ENCODE measurements around the gene PCDH17. TPM values are rescaled to one million over a fixed set of nuclear protein-coding genes. Genes with fewer than 3 reads are reported as not detected.

PCDH17 gene
- total RNA-seq, 1 donor from 2014 or later: 40.2 TPM

DNA sequence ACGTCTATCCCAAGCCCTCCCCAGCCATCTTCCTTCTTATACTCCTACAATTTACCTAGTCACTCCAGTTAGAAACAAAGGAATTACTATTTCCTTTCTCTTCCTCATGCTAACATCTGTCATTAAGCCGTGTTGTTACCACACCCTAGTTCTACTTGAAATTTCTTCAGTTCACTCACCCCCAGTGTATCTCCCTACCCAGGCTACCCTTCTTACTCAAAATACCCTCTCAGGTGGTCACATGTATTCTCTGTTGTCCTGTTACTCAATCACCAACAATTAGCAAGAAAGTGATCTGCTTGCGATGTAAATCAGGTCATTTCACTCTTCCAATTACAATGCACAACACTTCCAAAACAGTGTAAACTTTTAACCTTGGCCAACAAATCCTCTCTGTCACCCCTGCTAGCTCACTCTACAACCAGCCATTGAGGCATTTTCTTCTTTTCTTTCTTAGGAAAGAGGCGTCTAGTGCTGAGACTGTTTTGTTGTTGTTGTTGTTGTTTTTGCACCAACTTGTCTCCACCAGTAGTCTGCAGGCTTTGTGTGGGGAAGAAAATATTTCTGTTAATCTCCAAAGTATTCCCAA, 50.7 kb downstream of the PCDH17 start:
- TF ChIP-seq, protein P1, sequence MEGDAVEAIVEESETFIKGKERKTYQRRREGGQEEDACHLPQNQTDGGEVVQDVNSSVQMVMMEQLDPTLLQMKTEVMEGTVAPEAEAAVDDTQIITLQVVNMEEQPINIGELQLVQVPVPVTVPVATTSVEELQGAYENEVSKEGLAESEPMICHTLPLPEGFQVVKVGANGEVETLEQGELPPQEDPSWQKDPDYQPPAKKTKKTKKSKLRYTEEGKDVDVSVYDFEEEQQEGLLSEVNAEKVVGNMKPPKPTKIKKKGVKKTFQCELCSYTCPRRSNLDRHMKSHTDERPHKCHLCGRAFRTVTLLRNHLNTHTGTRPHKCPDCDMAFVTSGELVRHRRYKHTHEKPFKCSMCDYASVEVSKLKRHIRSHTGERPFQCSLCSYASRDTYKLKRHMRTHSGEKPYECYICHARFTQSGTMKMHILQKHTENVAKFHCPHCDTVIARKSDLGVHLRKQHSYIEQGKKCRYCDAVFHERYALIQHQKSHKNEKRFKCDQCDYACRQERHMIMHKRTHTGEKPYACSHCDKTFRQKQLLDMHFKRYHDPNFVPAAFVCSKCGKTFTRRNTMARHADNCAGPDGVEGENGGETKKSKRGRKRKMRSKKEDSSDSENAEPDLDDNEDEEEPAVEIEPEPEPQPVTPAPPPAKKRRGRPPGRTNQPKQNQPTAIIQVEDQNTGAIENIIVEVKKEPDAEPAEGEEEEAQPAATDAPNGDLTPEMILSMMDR (IDR thresholded peaks at IDR 0.05; ENCODE audit: unreplicated experiment): no peak
- H3K4me1 Mint-ChIP-seq (ENCODE audit: unreplicated experiment): peaks cover 5% of the 10 kb centered on the region
- H3K4me3 Mint-ChIP-seq (ENCODE audit: unreplicated experiment): no peak overlapping the region
- DNase-seq (ENCODE audit: low spot score): no peak
- H3K27ac Mint-ChIP-seq (ENCODE audit: unreplicated experiment): no peak overlapping the region
- H3K36me3 Mint-ChIP-seq (ENCODE audit: low read depth, unreplicated experiment): peaks cover 4% of the 10 kb centered on the region
- H3K9me3 Mint-ChIP-seq (ENCODE audit: unreplicated experiment): no peaks in the 10 kb centered on the region
- no peaks in the 10 kb centered on the region for H3K27me3 Mint-ChIP-seq (ENCODE audit: unreplicated experiment)

DNA sequence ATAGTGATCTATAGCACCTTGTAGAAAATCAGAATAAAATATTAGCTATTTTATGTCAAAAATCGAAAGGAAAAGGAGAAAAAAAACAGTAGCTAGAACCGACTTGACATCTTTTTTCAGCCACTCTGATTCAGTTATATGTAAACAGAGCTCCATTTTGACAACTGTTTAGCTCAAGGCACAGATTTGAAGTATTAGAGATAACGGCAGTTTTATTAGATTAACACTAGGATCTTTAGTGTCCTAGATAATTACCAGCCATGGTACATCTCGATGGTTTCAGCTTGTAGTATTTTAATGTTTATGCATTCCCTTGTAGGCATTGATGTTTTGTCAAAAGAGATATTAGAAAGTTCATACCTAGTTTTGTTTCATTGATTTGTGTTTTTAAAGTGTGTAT, 67.3 kb downstream of the PCDH17 start:
- H3K27ac Mint-ChIP-seq (ENCODE audit: unreplicated experiment): no peak overlapping the region
- DNase-seq (ENCODE audit: low spot score): no peak
- no peak overlapping the region for H3K4me3 Mint-ChIP-seq (ENCODE audit: unreplicated experiment)
- H3K4me1 Mint-ChIP-seq (ENCODE audit: unreplicated experiment): no peaks in the 10 kb centered on the region
- TF ChIP-seq, protein P1 (IDR thresholded peaks at IDR 0.05; ENCODE audit: unreplicated experiment): no peak
- H3K9me3 Mint-ChIP-seq (ENCODE audit: unreplicated experiment): no peaks in the 10 kb centered on the region
- H3K36me3 Mint-ChIP-seq (ENCODE audit: low read depth, unreplicated experiment): no peaks in the 10 kb centered on the region
- H3K27me3 Mint-ChIP-seq (ENCODE audit: unreplicated experiment): no peaks in the 10 kb centered on the region

DNA sequence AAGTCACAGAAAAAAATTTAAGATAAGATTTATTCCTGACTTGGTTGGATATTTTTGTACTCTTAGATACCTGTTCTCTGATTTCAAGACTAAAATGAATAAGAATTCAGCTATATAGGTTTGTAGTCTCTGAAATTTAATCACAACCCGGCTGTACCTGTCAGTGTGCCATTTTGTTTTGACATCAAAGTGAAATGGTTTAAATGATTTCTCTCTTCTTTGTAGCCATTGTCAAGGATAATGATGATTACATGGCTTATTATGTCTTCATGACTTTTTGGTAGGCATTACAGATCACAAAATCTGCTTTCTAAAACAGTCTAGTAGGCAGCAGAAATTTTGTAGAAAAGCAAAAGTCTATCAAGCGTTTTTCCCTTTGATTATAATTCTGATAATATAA, 72.5 kb downstream of the PCDH17 start:
- TF ChIP-seq, protein P1 (IDR thresholded peaks at IDR 0.05; ENCODE audit: unreplicated experiment): no peak
- H3K27ac Mint-ChIP-seq (ENCODE audit: unreplicated experiment): no peak overlapping the region

DNA sequence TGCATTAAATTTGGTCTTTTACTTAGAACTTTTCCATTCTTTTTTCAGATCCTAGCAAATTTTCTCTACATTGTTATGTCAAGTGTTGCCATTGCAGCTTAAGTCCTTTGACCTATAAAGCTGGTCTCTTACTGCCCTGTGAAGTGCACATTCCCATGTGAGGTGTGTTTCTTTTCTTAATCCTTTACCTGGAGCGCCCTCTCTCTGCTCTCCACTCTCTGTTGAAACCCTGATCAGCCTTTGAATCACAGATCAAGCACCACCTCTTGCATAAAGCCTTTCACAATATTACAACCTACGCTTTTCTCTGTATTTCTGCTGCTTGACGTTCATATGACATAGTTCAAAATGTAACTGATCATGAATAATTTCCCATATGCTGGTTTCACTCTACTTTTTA, 84.8 kb downstream of the PCDH17 start:
- DNase-seq (ENCODE audit: low spot score): no peak
- no peak overlapping the region for H3K27ac Mint-ChIP-seq (ENCODE audit: unreplicated experiment)
- no peaks in the 10 kb centered on the region for H3K36me3 Mint-ChIP-seq (ENCODE audit: low read depth, unreplicated experiment)
- H3K9me3 Mint-ChIP-seq (ENCODE audit: unreplicated experiment): no peaks in the 10 kb centered on the region
- TF ChIP-seq, protein P1 (IDR thresholded peaks at IDR 0.05; ENCODE audit: unreplicated experiment): no peak
- no peak overlapping the region for H3K4me3 Mint-ChIP-seq (ENCODE audit: unreplicated experiment)
- no peaks in the 10 kb centered on the region for H3K27me3 Mint-ChIP-seq (ENCODE audit: unreplicated experiment)
- no peaks in the 10 kb centered on the region for H3K4me1 Mint-ChIP-seq (ENCODE audit: unreplicated experiment)

More for the DNA sequence above, 72.5 kb downstream of the PCDH17 start:
- no peaks in the 10 kb centered on the region for H3K27me3 Mint-ChIP-seq (ENCODE audit: unreplicated experiment)
- H3K36me3 Mint-ChIP-seq (ENCODE audit: low read depth, unreplicated experiment): no peaks in the 10 kb centered on the region
- DNase-seq (ENCODE audit: low spot score): no peak
- H3K4me3 Mint-ChIP-seq (ENCODE audit: unreplicated experiment): no peak overlapping the region
- H3K4me1 Mint-ChIP-seq (ENCODE audit: unreplicated experiment): no peaks in the 10 kb centered on the region
- no peaks in the 10 kb centered on the region for H3K9me3 Mint-ChIP-seq (ENCODE audit: unreplicated experiment)

DNA sequence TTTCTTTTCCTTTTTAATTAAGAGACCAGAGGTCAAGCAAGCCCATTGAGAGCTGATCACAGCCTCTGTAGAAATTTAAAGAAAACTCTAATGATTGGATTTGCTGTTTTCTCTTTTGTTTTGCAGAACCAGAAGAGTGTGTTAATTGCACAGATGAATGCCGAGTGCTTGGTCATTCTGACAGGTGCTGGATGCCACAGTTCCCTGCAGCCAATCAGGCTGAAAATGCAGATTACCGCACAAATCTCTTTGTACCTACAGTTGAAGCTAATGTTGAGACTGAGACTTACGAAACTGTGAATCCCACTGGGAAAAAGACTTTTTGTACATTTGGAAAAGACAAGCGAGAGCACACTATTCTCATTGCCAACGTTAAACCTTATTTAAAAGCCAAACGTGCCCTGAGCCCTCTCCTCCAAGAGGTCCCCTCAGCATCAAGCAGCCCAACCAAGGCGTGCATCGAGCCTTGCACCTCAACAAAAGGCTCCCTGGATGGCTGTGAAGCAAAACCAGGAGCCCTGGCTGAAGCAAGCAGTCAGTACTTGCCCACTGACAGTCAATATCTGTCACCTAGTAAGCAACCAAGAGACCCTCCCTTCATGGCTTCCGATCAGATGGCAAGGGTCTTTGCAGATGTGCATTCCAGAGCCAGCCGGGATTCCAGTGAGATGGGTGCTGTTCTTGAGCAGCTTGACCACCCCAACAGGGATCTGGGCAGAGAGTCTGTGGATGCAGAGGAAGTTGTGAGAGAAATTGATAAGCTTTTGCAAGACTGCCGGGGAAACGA, 93.1 kb downstream of the PCDH17 start:
- no peaks in the 10 kb centered on the region for H3K9me3 Mint-ChIP-seq (ENCODE audit: unreplicated experiment)
- TF ChIP-seq, protein P1 (IDR thresholded peaks at IDR 0.05; ENCODE audit: unreplicated experiment): no peak
- H3K36me3 Mint-ChIP-seq (ENCODE audit: low read depth, unreplicated experiment): peaks cover 4% of the 10 kb centered on the region
- peaks cover 13% of the 10 kb centered on the region for H3K4me1 Mint-ChIP-seq (ENCODE audit: unreplicated experiment)
- H3K27ac Mint-ChIP-seq (ENCODE audit: unreplicated experiment): no peak overlapping the region
- no peaks in the 10 kb centered on the region for H3K27me3 Mint-ChIP-seq (ENCODE audit: unreplicated experiment)
- DNase-seq (ENCODE audit: low spot score): no peak
- H3K4me3 Mint-ChIP-seq (ENCODE audit: unreplicated experiment): no peak overlapping the region

Data from endothelial cell (in vitro differentiated cells).